Hepatocyte (in vitro differentiated cells): Measurements from ENCODE around the gene RPL35A. TPM values are rescaled to one million over a fixed set of nuclear protein-coding genes. Genes with fewer than 3 reads are reported as not detected.

Experiments used
- DNase-seq: peaks from one replicate; pipeline ENCODE4 v3.0.0-alpha.2; 2016; ENCODE audit warnings: low spot score
- H2AFZ ChIP-seq: fragments of 200-600 bp; sonication (generic); 2 replicates; pipeline ENCODE4 v1.6.0; 2016; ENCODE audit warnings: antibody characterized with exemption, mild to moderate bottlenecking
- H3K27ac ChIP-seq: fragments of 200-600 bp; sonication (generic); 2 replicates; pipeline ENCODE4 v1.5.1; 2016; ENCODE audit warnings: mild to moderate bottlenecking
- H3K27me3 ChIP-seq: fragments of 200-600 bp; sonication (generic); 2 replicates; pipeline ENCODE4 v1.6.1; 2016
- H3K36me3 ChIP-seq: fragments of 200-600 bp; sonication (generic); replicated peaks from 2 replicates; pipeline ENCODE4 v1.5.1; 2016; ENCODE audit warnings: low read depth; ENCODE audit not compliant: insufficient read depth
- H3K4me1 ChIP-seq: fragments of 200-600 bp; sonication (generic); 2 replicates; pipeline ENCODE4 v1.5.1; 2016; ENCODE audit warnings: mild to moderate bottlenecking, moderate library complexity; ENCODE audit not compliant: insufficient read depth
- H3K4me2 ChIP-seq: fragments of 200-600 bp; sonication (generic); 2 replicates; pipeline ENCODE4 v1.6.0; 2016
- H3K4me3 ChIP-seq: fragments of 200-600 bp; sonication (generic); 2 replicates; pipeline ENCODE4 v1.5.1; 2016; ENCODE audit warnings: mild to moderate bottlenecking
- H3K79me2 ChIP-seq: fragments of 200-600 bp; sonication (generic); 2 replicates; pipeline ENCODE4 v1.6.0; 2017; ENCODE audit warnings: mild to moderate bottlenecking
- H3K9me2 ChIP-seq: fragments of 200-600 bp; sonication (generic); replicated peaks from 2 replicates; pipeline ENCODE4 v1.6.0; 2017; ENCODE audit warnings: mild to moderate bottlenecking; ENCODE audit not compliant: insufficient read depth
- H3K9me3 ChIP-seq: fragments of 200-600 bp; sonication (generic); 2 replicates; pipeline ENCODE4 v1.5.1; 2016; ENCODE audit warnings: low read depth, mild to moderate bottlenecking
- H4K20me1 ChIP-seq: fragments of 200-600 bp; sonication (generic); 2 replicates; pipeline ENCODE4 v1.6.0; 2016; ENCODE audit warnings: mild to moderate bottlenecking; ENCODE audit not compliant: insufficient read depth, poor library complexity, severe bottlenecking
- CTCF ChIP-seq: fragments of 200-600 bp; sonication (generic); IDR thresholded peaks from 2 replicates; pipeline ENCODE4 v1.5.1; 2016; ENCODE audit warnings: antibody characterized with exemption, mild to moderate bottlenecking; ENCODE audit not compliant: poor library complexity
- EZH2 ChIP-seq: fragments of 200-600 bp; sonication (generic); IDR thresholded peaks from 2 replicates; pipeline ENCODE4 v1.6.1; 2016; ENCODE audit warnings: antibody characterized with exemption, mild to moderate bottlenecking, borderline replicate concordance
- EZH2phosphoT487 ChIP-seq: fragments of 200-600 bp; sonication (generic); IDR thresholded peaks from one replicate; pipeline ENCODE4 v1.6.1; 2018; ENCODE audit warnings: antibody characterized with exemption, mild to moderate bottlenecking, low read depth, moderate library complexity; ENCODE audit not compliant: unreplicated experiment, severe bottlenecking
- WGBS: methylation state at CpG from one replicate; pipeline ENCODE4 v1.1.6; 2016; ENCODE audit warnings: low lambda C conversion rate; ENCODE audit errors: missing lambda C conversion rate; 5-methylcytosine and 5-hydroxymethylcytosine counted together
- polyA plus RNA-seq: library from polyadenylated mRNA; unstranded; fragments of >200 nt; fragmentation: Nextera tagmentation; extraction: Ambion mirVana; gene quantifications from 2 replicates; pipeline ENCODE4 v1.2.1, GENCODE V29; 2016
- small RNA-seq: library from RNA; depleted of rRNA; stranded (forward); fragments of <200 nt; gene quantifications from one replicate; pipeline ENCODE3, GENCODE V24; 2014
- total RNA-seq: library from RNA; depleted of rRNA; stranded (reverse); fragments of >200 nt; gene quantifications from 2 replicates; pipeline ENCODE4 v1.2.3, GENCODE V29; 2014

RPL35A gene
- total and polyA plus RNA-seq, 2 experiments from 2014 or later, result 715 to 743 TPM

- no peaks in the 10 kb centered on the region for H4K20me1 ChIP-seq
- TF ChIP-seq EZH2, result no peak
- TF ChIP-seq CTCF, result no peak
- no peak for TF ChIP-seq EZH2phosphoT487
- H3K36me3 ChIP-seq, result no peaks in the 10 kb centered on the region
- H3K79me2 ChIP-seq, result no peaks in the 10 kb centered on the region
- H3K9me3 ChIP-seq, result no peaks in the 10 kb centered on the region
- no peak overlapping the region for H2AFZ ChIP-seq
- DNase-seq, result no peak
- H3K27ac ChIP-seq, result no peak overlapping the region
- H3K27me3 ChIP-seq, result no peaks in the 10 kb centered on the region
- no peak overlapping the region for H3K4me3 ChIP-seq
- no peaks in the 10 kb centered on the region for H3K4me1 ChIP-seq
- no peak overlapping the region for H3K4me2 ChIP-seq
- H3K9me2 ChIP-seq, result no peaks in the 10 kb centered on the region
- 89% methylated on average over 5 of the region's 5 CpGs for WGBS
Measured at GRCh38 chr3:197996855-197997254, 46.9 kb downstream of the RPL35A start.

GRCh38 chr3:197997936-197998335 is 47.9 kb downstream of the RPL35A start:
- Histone ChIP-seq H3K79me2 (no peaks in the 10 kb centered on the region), H2AFZ (no peak overlapping the region), H3K4me1 (no peaks in the 10 kb centered on the region), H3K4me2 (no peak overlapping the region), H3K9me2 (no peaks in the 10 kb centered on the region), H3K27ac (no peak overlapping the region), H4K20me1 (no peaks in the 10 kb centered on the region), H3K9me3 (no peaks in the 10 kb centered on the region), H3K4me3 (no peak overlapping the region), H3K27me3 (no peaks in the 10 kb centered on the region), H3K36me3 (no peaks in the 10 kb centered on the region)
- TF ChIP-seq EZH2phosphoT487, result no peak
- no peak for TF ChIP-seq CTCF
- no peak for TF ChIP-seq EZH2
- WGBS, result 94% methylated on average over 3 of the region's 3 CpGs
- no peak for DNase-seq

Small RNA genes within 50 kb of the gene (small RNA-seq; reads per million reads assigned to genes)
- not detected for gene RNU6-621P

Other genes starting within 250 kb of the RPL35A start
- gene RUBCN, start 213.3 kb upstream of the RPL35A start, total RNA-seq, result 7.2 and 8.5 TPM in 2 replicates
- gene RUBCN, start 213.3 kb upstream of the RPL35A start, polyA plus RNA-seq, result 11.0 and 12.8 TPM in 2 replicates
- 43.2 and 51.0 TPM in 2 replicates for gene FYTTD1, start 200.3 kb upstream of the RPL35A start, total RNA-seq
- 24.2 and 32.1 TPM in 2 replicates for gene FYTTD1, start 200.3 kb upstream of the RPL35A start, polyA plus RNA-seq
- gene LRCH3, start 158.9 kb upstream of the RPL35A start, total RNA-seq, result 38.5 and 43.9 TPM in 2 replicates
- 18.0 and 22.5 TPM in 2 replicates for gene LRCH3, start 158.9 kb upstream of the RPL35A start, polyA plus RNA-seq
- gene LMLN, start 10.0 kb downstream of the RPL35A start, total RNA-seq, result 2.6 and 4.5 TPM in 2 replicates
- 1.4 and 4.3 TPM in 2 replicates for gene LMLN, start 10.0 kb downstream of the RPL35A start, polyA plus RNA-seq